Activated CD4-positive, alpha-beta T cell treated with anti-CD3 and anti-CD28 coated beads, Interleukin-2, amount 10 ng/mL, durations not matched to agents 7 days and 5 days (primary cell): ENCODE data around the gene SPATA6L. TPM values are rescaled to one million over a fixed set of nuclear protein-coding genes. Genes with fewer than 3 reads are reported as not detected.
"Not testable (repeated sequence)": the region's sequence is repeated elsewhere in the genome, so short reads cannot be mapped to it uniquely, and the experiment has no call there.

Experiments used
- CTCF ChIA-PET: fragments of 350-600 bp; sonication (Branson Sonifier 250); formaldehyde crosslinking; loops from one replicate; lab custom pipeline; 2021; ENCODE audit warnings: antibody characterized with exemption; lab: Charles Lee
- POLR2A ChIA-PET: fragments of 350-600 bp; sonication (Branson Sonifier 250); formaldehyde crosslinking; loops from one replicate; lab custom pipeline; 2021; ENCODE audit warnings: antibody characterized with exemption; lab: Charles Lee
- DNase-seq: peaks from one replicate; pipeline ENCODE4 v3.0.0-alpha.2; 2020
- H3K27ac Mint-ChIP-seq: one replicate; pipeline ENCODE4 v1.8.0; 2021; ENCODE audit warnings: mild to moderate bottlenecking, moderate library complexity, mixed read lengths
- H3K27me3 Mint-ChIP-seq: one replicate; pipeline ENCODE4 v1.8.0; 2021; ENCODE audit warnings: mixed read lengths
- H3K36me3 Mint-ChIP-seq: one replicate; pipeline ENCODE4 v1.8.0; 2021; ENCODE audit warnings: low read depth, mixed read lengths
- H3K4me1 Mint-ChIP-seq: one replicate; pipeline ENCODE4 v1.8.0; 2021; ENCODE audit warnings: mixed read lengths
- H3K4me3 Mint-ChIP-seq: one replicate; pipeline ENCODE4 v1.8.0; 2021; ENCODE audit warnings: mild to moderate bottlenecking, moderate library complexity, mixed read lengths
- H3K9me3 Mint-ChIP-seq: one replicate; pipeline ENCODE4 v1.8.0; 2021; ENCODE audit warnings: mixed read lengths
- total RNA-seq, 2 experiments: library from RNA; stranded (reverse); gene quantifications; one replicate each; pipeline ENCODE4 v1.2.3, GENCODE V29; 2021

The SPATA6L gene
- total RNA-seq, 2 experiments from 2014 or later = 0.40 to 0.42 TPM

- Mint-ChIP-seq H3K27ac (no peak overlapping the region), H3K9me3 (no peaks in the 10 kb centered on the region), H3K4me1 (peaks cover 23% of the 10 kb centered on the region), H3K4me3 (no peak overlapping the region), H3K36me3 (peaks cover 2% of the 10 kb centered on the region), H3K27me3 (peaks cover 2% of the 10 kb centered on the region)
- no peak for DNase-seq
- ChIA-PET CTCF (interaction anchor here (1.6 kb wide), 1 partner anchor 30 kb away, joined by 3 read pairs; no protein-coding TSS in a partner anchor), POLR2A (no interaction called here)
These were observed 47.6 kb downstream of the SPATA6L start for GRCh38 chr9:4618700-4619099.

GRCh38 chr9:4617752-4618151 lies 48.5 kb downstream of the SPATA6L start:
- Mint-ChIP-seq H3K9me3 (no peaks in the 10 kb centered on the region), H3K27ac (no peak overlapping the region), H3K36me3 (peaks cover 2% of the 10 kb centered on the region), H3K4me1 (peaks cover 23% of the 10 kb centered on the region), H3K27me3 (peaks cover 2% of the 10 kb centered on the region), H3K4me3 (no peak overlapping the region)
- ChIA-PET POLR2A (no interaction called here), CTCF (interaction anchor here (1.6 kb wide), 1 partner anchor 29 kb away, joined by 3 read pairs; no protein-coding TSS in a partner anchor)
- no peak for DNase-seq

GRCh38 chr9:4615778-4616177 lies 50.5 kb downstream of the SPATA6L start:
- no peaks in the 10 kb centered on the region for H3K36me3 Mint-ChIP-seq
- ChIA-PET POLR2A (no interaction called here), CTCF (interaction anchor here (0.6 kb wide), 1 partner anchor 482 kb away, joined by 4 read pairs; no protein-coding TSS in a partner anchor)
- H3K9me3 Mint-ChIP-seq = no peaks in the 10 kb centered on the region
- H3K27ac Mint-ChIP-seq = no peak overlapping the region
- peaks cover 23% of the 10 kb centered on the region for H3K4me1 Mint-ChIP-seq
- DNase-seq = peak; percentile 12
- peaks cover 2% of the 10 kb centered on the region for H3K27me3 Mint-ChIP-seq
- H3K4me3 Mint-ChIP-seq = no peak overlapping the region

GRCh38 chr9:4615251-4615650 lies 51.0 kb downstream of the SPATA6L start:
- Mint-ChIP-seq H3K9me3 (no peaks in the 10 kb centered on the region), H3K27me3 (peaks cover 2% of the 10 kb centered on the region), H3K4me1 (peaks cover 17% of the 10 kb centered on the region), H3K36me3 (no peaks in the 10 kb centered on the region), H3K4me3 (no peak overlapping the region), H3K27ac (no peak overlapping the region)
- no peak for DNase-seq
- CTCF ChIA-PET = no interaction called here
- POLR2A ChIA-PET = no interaction called here

GRCh38 chr9:4614627-4615026 lies 51.7 kb downstream of the SPATA6L start:
- no peak for DNase-seq
- ChIA-PET POLR2A (no interaction called here), CTCF (no interaction called here)
- no peaks in the 10 kb centered on the region for H3K9me3 Mint-ChIP-seq
- no peak overlapping the region for H3K27ac Mint-ChIP-seq
- H3K36me3 Mint-ChIP-seq = no peaks in the 10 kb centered on the region
- H3K4me1 Mint-ChIP-seq = peaks cover 11% of the 10 kb centered on the region
- peaks cover 2% of the 10 kb centered on the region for H3K27me3 Mint-ChIP-seq
- H3K4me3 Mint-ChIP-seq = no peak overlapping the region

GRCh38 chr9:4606033-4606432 lies 60.2 kb downstream of the SPATA6L start:
- H3K4me1 Mint-ChIP-seq = peaks cover 23% of the 10 kb centered on the region
- H3K4me3 Mint-ChIP-seq, CTCF ChIA-PET, H3K27me3 Mint-ChIP-seq, H3K36me3 Mint-ChIP-seq, H3K27ac Mint-ChIP-seq, H3K9me3 Mint-ChIP-seq, POLR2A ChIA-PET: not testable (repeated sequence)
- DNase-seq = peak; percentile 49

GRCh38 chr9:4604678-4605095 lies 61.6 kb downstream of the SPATA6L start:
- H3K27ac Mint-ChIP-seq = no peak overlapping the region
- CTCF ChIA-PET = interaction anchor here (0.5 to 3.2 kb wide), 9 partner anchors 16 to 1682 kb away, joined by 3 to 10 read pairs (median 3); no protein-coding TSS in a partner anchor
- no peaks in the 10 kb centered on the region for H3K27me3 Mint-ChIP-seq
- no peaks in the 10 kb centered on the region for H3K36me3 Mint-ChIP-seq
- H3K9me3 Mint-ChIP-seq = peaks cover 4% of the 10 kb centered on the region
- no peak overlapping the region for H3K4me3 Mint-ChIP-seq
- DNase-seq = peak; percentile 82
- POLR2A ChIA-PET = no interaction called here
- peaks cover 36% of the 10 kb centered on the region for H3K4me1 Mint-ChIP-seq

- no peak overlapping the region for H3K27ac Mint-ChIP-seq
- no peaks in the 10 kb centered on the region for H3K27me3 Mint-ChIP-seq
- H3K9me3 Mint-ChIP-seq = peaks cover 4% of the 10 kb centered on the region
- peaks cover 37% of the 10 kb centered on the region for H3K4me1 Mint-ChIP-seq
- POLR2A ChIA-PET = no interaction called here
- H3K36me3 Mint-ChIP-seq = no peaks in the 10 kb centered on the region
- H3K4me3 Mint-ChIP-seq = no peak overlapping the region
- CTCF ChIA-PET = interaction anchor here (1.1 to 3.2 kb wide), 2 partner anchors 19 to 155 kb away, joined by 3 to 10 read pairs; no protein-coding TSS in a partner anchor
- no peak for DNase-seq
These were observed 62.5 kb downstream of the SPATA6L start for GRCh38 chr9:4603830-4604229.

GRCh38 chr9:4600368-4600767 lies 65.9 kb downstream of the SPATA6L start:
- peak; percentile 40 for DNase-seq
- H3K9me3 Mint-ChIP-seq = peaks cover 4% of the 10 kb centered on the region
- H3K27ac Mint-ChIP-seq = peak overlapping the region; percentile 78
- POLR2A ChIA-PET = interaction anchor here (0.6 kb wide), 1 partner anchor 98 kb away, joined by 3 read pairs; no protein-coding TSS in a partner anchor
- no peak overlapping the region for H3K4me3 Mint-ChIP-seq
- CTCF ChIA-PET = interaction anchor here (0.6 to 1.2 kb wide), 3 partner anchors 43 to 1209 kb away, joined by 3 to 4 read pairs (median 3); no protein-coding TSS in a partner anchor
- H3K27me3 Mint-ChIP-seq = no peaks in the 10 kb centered on the region
- peaks cover 2% of the 10 kb centered on the region for H3K36me3 Mint-ChIP-seq
- peaks cover 60% of the 10 kb centered on the region for H3K4me1 Mint-ChIP-seq

- Mint-ChIP-seq H3K27ac (peak overlapping the region; percentile 90), H3K27me3 (no peaks in the 10 kb centered on the region), H3K36me3 (peaks cover 3% of the 10 kb centered on the region), H3K9me3 (no peaks in the 10 kb centered on the region), H3K4me3 (peak overlapping the region; percentile 25), H3K4me1 (peaks cover 47% of the 10 kb centered on the region)
- POLR2A ChIA-PET = no interaction called here
- DNase-seq = peak; percentile 79
- CTCF ChIA-PET = no interaction called here
These were observed 69.9 kb downstream of the SPATA6L start for GRCh38 chr9:4596165-4596922.

GRCh38 chr9:4594994-4595393 lies 71.3 kb downstream of the SPATA6L start:
- Mint-ChIP-seq H3K27me3 (no peaks in the 10 kb centered on the region), H3K4me1 (peaks cover 34% of the 10 kb centered on the region), H3K4me3 (no peak overlapping the region), H3K36me3 (peaks cover 3% of the 10 kb centered on the region), H3K9me3 (no peaks in the 10 kb centered on the region), H3K27ac (no peak overlapping the region)
- ChIA-PET CTCF (no interaction called here), POLR2A (no interaction called here)
- no peak for DNase-seq

GRCh38 chr9:4594545-4594944 lies 71.7 kb downstream of the SPATA6L start:
- H3K36me3 Mint-ChIP-seq = peaks cover 3% of the 10 kb centered on the region
- POLR2A ChIA-PET = no interaction called here
- peaks cover 30% of the 10 kb centered on the region for H3K4me1 Mint-ChIP-seq
- no peaks in the 10 kb centered on the region for H3K9me3 Mint-ChIP-seq
- no peak overlapping the region for H3K4me3 Mint-ChIP-seq
- DNase-seq = no peak
- CTCF ChIA-PET = no interaction called here
- no peak overlapping the region for H3K27ac Mint-ChIP-seq
- H3K27me3 Mint-ChIP-seq = no peaks in the 10 kb centered on the region

GRCh38 chr9:4592886-4593285 lies 73.4 kb downstream of the SPATA6L start:
- ChIA-PET CTCF (no interaction called here), POLR2A (no interaction called here)
- Mint-ChIP-seq H3K27ac (no peak overlapping the region), H3K27me3 (no peaks in the 10 kb centered on the region), H3K9me3 (no peaks in the 10 kb centered on the region), H3K4me3 (no peak overlapping the region), H3K36me3 (peaks cover 3% of the 10 kb centered on the region), H3K4me1 (peaks cover 27% of the 10 kb centered on the region)
- DNase-seq = no peak
